ENCODE data around the gene PINLYP. TPM values are rescaled to one million over a fixed set of nuclear protein-coding genes. Genes with fewer than 3 reads are reported as not detected.

The PINLYP gene
- total RNA-seq, 4 donors from 2014 or later, result 1.1 to 4.0 (median 1.6) TPM; not detected in 1

- Histone ChIP-seq H3K27ac (no peak overlapping the region), H3K9me3 (no peaks in the 10 kb centered on the region), H3K36me3 (peaks cover 0 to 17% (median 5%) of the 10 kb centered on the region in 4 donors), H3K27me3 (no peaks in the 10 kb centered on the region), H3K4me1 (peaks cover 0 to 5% (median 0%) of the 10 kb centered on the region in 4 donors), H3K4me3 (no peak overlapping the region)
- intact Hi-C loops (cut with DNase I; ENCODE audit: low total_unique reads) (loop anchor here (10.0 kb wide), 1 partner anchor 56 kb away; the partner anchor contains the start of genes IRGQ and ZNF576), in situ Hi-C loops (cut with MboI; ENCODE audit: low pct_ligation_motif_present in 1 of 4, low pct_unique_long_range_greater_than_20kb in 1 of 4, low sequenced_read_pairs in 3 of 4) (no loop called here)
- DNase-seq, result no peak
- TF ChIP-seq EP300 (IDR thresholded peaks at IDR 0.05; ENCODE audit: low read depth) (no peak), POLR2AphosphoS5 (IDR thresholded peaks at IDR 0.05) (no peak), POLR2A (IDR thresholded peaks at IDR 0.05) (no peak)
Observed at GRCh38 chr19:43538922-43539321, 36.7 kb upstream of the PINLYP start.

GRCh38 chr19:43540381-43540780 is 35.2 kb upstream of the PINLYP start:
- no peak for DNase-seq
- H3K27me3 ChIP-seq, result no peaks in the 10 kb centered on the region
- intact Hi-C loops (cut with DNase I; ENCODE audit: low total_unique reads), result no loop called here
- in situ Hi-C loops (cut with MboI; ENCODE audit: low pct_ligation_motif_present in 1 of 4, low pct_unique_long_range_greater_than_20kb in 1 of 4, low sequenced_read_pairs in 3 of 4), result no loop called here
- peaks cover 0 to 20% (median 5%) of the 10 kb centered on the region in 4 donors for H3K36me3 ChIP-seq
- no peaks in the 10 kb centered on the region for H3K9me3 ChIP-seq
- no peaks in the 10 kb centered on the region for H3K4me1 ChIP-seq
- WGBS, 2 donors (ENCODE audit: low coverage in 1 of 2), result 96 to 100% methylated on average over 1 to 3 of the region's 3 CpGs
- TF ChIP-seq POLR2AphosphoS5 (IDR thresholded peaks at IDR 0.05) (no peak), EP300 (IDR thresholded peaks at IDR 0.05; ENCODE audit: low read depth) (no peak), POLR2A (IDR thresholded peaks at IDR 0.05) (no peak)
- TF ChIP-seq, protein P1, sequence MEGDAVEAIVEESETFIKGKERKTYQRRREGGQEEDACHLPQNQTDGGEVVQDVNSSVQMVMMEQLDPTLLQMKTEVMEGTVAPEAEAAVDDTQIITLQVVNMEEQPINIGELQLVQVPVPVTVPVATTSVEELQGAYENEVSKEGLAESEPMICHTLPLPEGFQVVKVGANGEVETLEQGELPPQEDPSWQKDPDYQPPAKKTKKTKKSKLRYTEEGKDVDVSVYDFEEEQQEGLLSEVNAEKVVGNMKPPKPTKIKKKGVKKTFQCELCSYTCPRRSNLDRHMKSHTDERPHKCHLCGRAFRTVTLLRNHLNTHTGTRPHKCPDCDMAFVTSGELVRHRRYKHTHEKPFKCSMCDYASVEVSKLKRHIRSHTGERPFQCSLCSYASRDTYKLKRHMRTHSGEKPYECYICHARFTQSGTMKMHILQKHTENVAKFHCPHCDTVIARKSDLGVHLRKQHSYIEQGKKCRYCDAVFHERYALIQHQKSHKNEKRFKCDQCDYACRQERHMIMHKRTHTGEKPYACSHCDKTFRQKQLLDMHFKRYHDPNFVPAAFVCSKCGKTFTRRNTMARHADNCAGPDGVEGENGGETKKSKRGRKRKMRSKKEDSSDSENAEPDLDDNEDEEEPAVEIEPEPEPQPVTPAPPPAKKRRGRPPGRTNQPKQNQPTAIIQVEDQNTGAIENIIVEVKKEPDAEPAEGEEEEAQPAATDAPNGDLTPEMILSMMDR (IDR thresholded peaks at IDR 0.05), result no peak
- no peak overlapping the region for H3K27ac ChIP-seq
- H3K4me3 ChIP-seq, result no peak overlapping the region

GRCh38 chr19:43541920-43542650 is 33.5 kb upstream of the PINLYP start:
- H3K36me3 ChIP-seq, result peaks cover 0 to 23% (median 5%) of the 10 kb centered on the region in 4 donors
- H3K4me1 ChIP-seq, result no peaks in the 10 kb centered on the region
- WGBS, 2 donors (ENCODE audit: low coverage in 1 of 2), result 91% methylated on average over 5 of the region's 5 CpGs; no CpG with 5 or more reads in 1 of the 2 donors
- no peaks in the 10 kb centered on the region for H3K9me3 ChIP-seq
- no peaks in the 10 kb centered on the region for H3K27me3 ChIP-seq
- no peak for DNase-seq
- intact Hi-C loops (cut with DNase I; ENCODE audit: low total_unique reads) (no loop called here), in situ Hi-C loops (cut with MboI; ENCODE audit: low pct_ligation_motif_present in 1 of 4, low pct_unique_long_range_greater_than_20kb in 1 of 4, low sequenced_read_pairs in 3 of 4) (no loop called here)
- no peak overlapping the region for H3K4me3 ChIP-seq
- TF ChIP-seq POLR2AphosphoS5 (IDR thresholded peaks at IDR 0.05) (no peak), EP300 (IDR thresholded peaks at IDR 0.05; ENCODE audit: low read depth) (no peak), POLR2A (IDR thresholded peaks at IDR 0.05) (no peak)
- TF ChIP-seq, protein P1 (IDR thresholded peaks at IDR 0.05), result no peak
- no peak overlapping the region for H3K27ac ChIP-seq

- Histone ChIP-seq H3K27ac (no peak overlapping the region), H3K4me3 (no peak overlapping the region), H3K27me3 (no peaks in the 10 kb centered on the region), H3K9me3 (no peaks in the 10 kb centered on the region), H3K4me1 (no peaks in the 10 kb centered on the region), H3K36me3 (peaks cover 0 to 14% (median 3%) of the 10 kb centered on the region in 4 donors)
- 96% methylated on average over 9 of the region's 9 CpGs; no CpG with 5 or more reads in 1 of the 2 donors for WGBS, 2 donors (ENCODE audit: low coverage in 1 of 2)
- in situ Hi-C loops (cut with MboI; ENCODE audit: low pct_ligation_motif_present in 1 of 4, low pct_unique_long_range_greater_than_20kb in 1 of 4, low sequenced_read_pairs in 3 of 4) (no loop called here), intact Hi-C loops (cut with DNase I; ENCODE audit: low total_unique reads) (no loop called here)
- no peak for DNase-seq
- TF ChIP-seq EP300 (IDR thresholded peaks at IDR 0.05; ENCODE audit: low read depth) (no peak), POLR2A (IDR thresholded peaks at IDR 0.05) (no peak), POLR2AphosphoS5 (IDR thresholded peaks at IDR 0.05) (no peak)
- TF ChIP-seq, protein P1 (IDR thresholded peaks at IDR 0.05), result no peak
Observed at GRCh38 chr19:43544077-43544476, 31.5 kb upstream of the PINLYP start.

Data from transverse colon (tissue), 4 donors.